ENCODE data around the gene ZFAND2A. TPM values are rescaled to one million over a fixed set of nuclear protein-coding genes. Genes with fewer than 3 reads are reported as not detected.

The ZFAND2A gene
- total and polyA plus RNA-seq, 3 donors from 2014 or later: 32.9 to 61.4 (median 37.8) TPM

DNA sequence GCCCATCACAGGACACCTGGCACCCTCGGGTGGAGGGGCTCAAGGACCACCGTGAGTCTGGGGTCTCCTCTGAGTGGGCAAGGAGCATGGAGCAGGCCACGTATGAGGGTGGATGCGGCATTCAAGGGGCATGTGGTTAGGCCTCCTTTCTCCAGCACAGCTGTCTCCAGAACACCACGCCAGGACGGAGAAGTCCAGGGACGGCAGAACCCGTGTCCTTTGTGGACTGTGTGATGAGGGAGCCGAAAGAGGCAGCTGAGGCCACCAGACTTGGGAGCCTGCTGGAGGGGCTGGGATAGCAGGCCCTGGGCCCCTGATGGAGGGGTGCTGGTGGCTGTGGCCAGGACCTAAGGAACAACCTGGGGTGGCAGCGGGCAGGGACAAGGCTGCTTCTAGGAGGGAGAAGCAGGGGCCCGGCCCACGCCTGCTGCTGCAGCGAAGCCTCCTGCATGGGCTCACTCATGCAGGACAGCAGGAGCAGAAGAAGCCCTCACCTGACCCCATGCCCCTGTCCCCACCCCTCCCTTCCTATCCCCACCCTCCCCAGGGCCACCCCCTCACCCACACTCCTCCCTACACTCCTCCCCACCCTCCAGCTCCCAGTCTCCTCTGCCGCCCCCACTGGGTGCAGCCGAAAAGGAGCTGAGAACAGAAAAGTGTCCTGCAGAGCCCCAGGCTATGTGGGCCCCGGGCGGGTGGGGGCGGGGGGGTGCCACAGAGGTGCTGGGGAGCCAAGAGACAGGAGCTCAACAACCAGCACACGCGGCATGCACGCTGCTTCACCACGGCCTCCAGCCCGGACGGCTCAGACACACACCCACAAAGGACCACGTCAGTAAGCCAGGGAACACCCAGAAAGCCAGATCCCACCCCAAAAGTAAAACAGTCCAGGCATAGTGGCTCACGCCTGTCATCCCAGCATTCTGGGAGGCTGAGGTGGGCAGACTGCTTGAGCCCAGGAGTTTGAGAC, 29.7 kb downstream of the ZFAND2A start:
- 94 to 96% methylated on average over 19 to 26 of the region's 26 CpGs for WGBS, 2 donors
- Histone ChIP-seq H3K27ac (no peak overlapping the region), H3K4me1 (no peaks in the 10 kb centered on the region), H3K4me3 (no peak overlapping the region), H3K27me3 (no peaks in the 10 kb centered on the region), H3K9me3 (no peaks in the 10 kb centered on the region), H3K36me3 (ENCODE audit: low read depth, missing control alignments) (no peaks in the 10 kb centered on the region)
- intact Hi-C loops (cut with DNase I; ENCODE audit: low total_unique reads): no loop called here
- no peak for TF ChIP-seq POLR2A (IDR thresholded peaks at IDR 0.05)
- TF ChIP-seq, protein P1, sequence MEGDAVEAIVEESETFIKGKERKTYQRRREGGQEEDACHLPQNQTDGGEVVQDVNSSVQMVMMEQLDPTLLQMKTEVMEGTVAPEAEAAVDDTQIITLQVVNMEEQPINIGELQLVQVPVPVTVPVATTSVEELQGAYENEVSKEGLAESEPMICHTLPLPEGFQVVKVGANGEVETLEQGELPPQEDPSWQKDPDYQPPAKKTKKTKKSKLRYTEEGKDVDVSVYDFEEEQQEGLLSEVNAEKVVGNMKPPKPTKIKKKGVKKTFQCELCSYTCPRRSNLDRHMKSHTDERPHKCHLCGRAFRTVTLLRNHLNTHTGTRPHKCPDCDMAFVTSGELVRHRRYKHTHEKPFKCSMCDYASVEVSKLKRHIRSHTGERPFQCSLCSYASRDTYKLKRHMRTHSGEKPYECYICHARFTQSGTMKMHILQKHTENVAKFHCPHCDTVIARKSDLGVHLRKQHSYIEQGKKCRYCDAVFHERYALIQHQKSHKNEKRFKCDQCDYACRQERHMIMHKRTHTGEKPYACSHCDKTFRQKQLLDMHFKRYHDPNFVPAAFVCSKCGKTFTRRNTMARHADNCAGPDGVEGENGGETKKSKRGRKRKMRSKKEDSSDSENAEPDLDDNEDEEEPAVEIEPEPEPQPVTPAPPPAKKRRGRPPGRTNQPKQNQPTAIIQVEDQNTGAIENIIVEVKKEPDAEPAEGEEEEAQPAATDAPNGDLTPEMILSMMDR (IDR thresholded peaks at IDR 0.05): no peak
- DNase-seq: no peak

DNA sequence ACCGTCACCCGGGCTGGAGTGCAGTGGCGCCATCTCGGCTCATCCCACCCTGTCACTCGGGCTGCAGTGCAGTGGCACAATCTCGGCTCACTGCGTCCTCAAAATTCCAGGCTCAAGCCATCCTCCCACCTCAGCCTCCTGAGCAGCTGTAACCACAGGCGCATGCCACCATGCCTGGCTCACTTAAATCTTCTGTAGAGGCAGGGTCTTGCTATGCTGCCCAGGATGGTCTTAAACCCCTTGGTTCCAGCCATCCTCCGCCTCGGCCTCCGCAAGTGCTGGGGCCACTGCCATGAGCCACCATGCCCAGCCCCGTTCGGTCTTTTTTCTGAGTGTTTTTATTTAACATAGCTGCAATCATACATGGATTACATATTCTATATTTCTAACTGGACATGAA, 30.6 kb downstream of the ZFAND2A start:
- Histone ChIP-seq H3K27me3 (no peaks in the 10 kb centered on the region), H3K27ac (no peak overlapping the region), H3K4me3 (no peak overlapping the region), H3K4me1 (peaks cover 7% of the 10 kb centered on the region), H3K9me3 (no peaks in the 10 kb centered on the region), H3K36me3 (ENCODE audit: low read depth, missing control alignments) (no peaks in the 10 kb centered on the region)
- intact Hi-C loops (cut with DNase I; ENCODE audit: low total_unique reads): no loop called here
- no peak for DNase-seq
- TF ChIP-seq, protein P1 (IDR thresholded peaks at IDR 0.05): no peak
- TF ChIP-seq POLR2A (IDR thresholded peaks at IDR 0.05): no peak
- 90 to 92% methylated on average over 10 to 13 of the region's 13 CpGs for WGBS, 2 donors

DNA sequence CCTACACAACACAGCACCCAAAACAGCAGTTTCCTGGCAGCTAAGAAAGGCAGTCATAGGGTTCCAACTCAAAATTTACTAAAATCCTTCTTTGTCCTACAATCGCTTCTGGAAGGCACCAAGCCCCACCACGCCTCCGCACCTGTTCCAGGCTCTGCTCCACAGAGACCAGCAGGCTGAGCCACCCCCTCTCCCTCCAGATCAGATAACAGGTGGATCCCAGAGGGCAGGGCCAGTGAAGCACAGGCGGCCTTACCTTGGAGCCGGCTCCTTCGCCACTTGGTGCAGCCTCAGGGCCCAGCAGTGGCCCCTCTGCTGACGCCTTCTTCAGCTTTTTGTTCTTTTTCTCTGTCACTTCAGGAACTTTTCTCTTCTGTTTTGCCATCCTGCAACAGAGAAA, 33.0 kb downstream of the ZFAND2A start:
- TF ChIP-seq, protein P1 (IDR thresholded peaks at IDR 0.05): no peak
- no peak for TF ChIP-seq POLR2A (IDR thresholded peaks at IDR 0.05)
- no peaks in the 10 kb centered on the region for H3K36me3 ChIP-seq (ENCODE audit: low read depth, missing control alignments)
- no peaks in the 10 kb centered on the region for H3K9me3 ChIP-seq
- peaks cover 17% of the 10 kb centered on the region for H3K4me1 ChIP-seq
- H3K4me3 ChIP-seq: no peak overlapping the region
- no peak overlapping the region for H3K27ac ChIP-seq
- H3K27me3 ChIP-seq: no peaks in the 10 kb centered on the region
- DNase-seq: no peak
- intact Hi-C loops (cut with DNase I; ENCODE audit: low total_unique reads): no loop called here
- 94 to 95% methylated on average over 7 of the region's 7 CpGs for WGBS, 2 donors

DNA sequence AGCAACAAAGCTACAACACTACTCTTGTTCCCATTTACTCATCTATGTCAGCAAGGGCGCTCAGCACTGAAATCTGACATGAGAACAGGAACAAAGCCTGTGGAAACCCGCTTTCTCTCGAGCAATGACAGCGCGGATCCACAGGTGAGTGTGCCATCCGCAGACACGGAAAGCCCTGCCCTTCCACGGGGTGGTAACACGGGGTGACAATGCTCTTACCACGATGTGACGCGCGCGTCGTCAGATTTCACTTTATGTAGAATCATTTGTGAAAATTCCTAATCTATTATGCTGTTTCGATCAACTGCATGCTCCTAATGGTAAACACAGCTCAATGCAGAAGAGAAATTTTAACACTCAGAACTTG, 34.4 kb downstream of the ZFAND2A start:
- intact Hi-C loops (cut with DNase I; ENCODE audit: low total_unique reads): no loop called here
- Histone ChIP-seq H3K4me1 (peaks cover 17% of the 10 kb centered on the region), H3K36me3 (ENCODE audit: low read depth, missing control alignments) (no peaks in the 10 kb centered on the region), H3K27me3 (no peaks in the 10 kb centered on the region), H3K27ac (no peak overlapping the region), H3K4me3 (no peak overlapping the region), H3K9me3 (no peaks in the 10 kb centered on the region)
- 95 to 96% methylated on average over 16 of the region's 16 CpGs for WGBS, 2 donors
- no peak for DNase-seq
- no peak for TF ChIP-seq POLR2A (IDR thresholded peaks at IDR 0.05)
- TF ChIP-seq, protein P1 (IDR thresholded peaks at IDR 0.05): no peak
